ENCODE data around the gene PLXNA3. TPM values are rescaled to one million over a fixed set of nuclear protein-coding genes. Genes with fewer than 3 reads are reported as not detected.

PLXNA3 gene
- total RNA-seq, 4 donors from 2014 or later: 38.0 to 54.6 (median 48.4) TPM

DNA sequence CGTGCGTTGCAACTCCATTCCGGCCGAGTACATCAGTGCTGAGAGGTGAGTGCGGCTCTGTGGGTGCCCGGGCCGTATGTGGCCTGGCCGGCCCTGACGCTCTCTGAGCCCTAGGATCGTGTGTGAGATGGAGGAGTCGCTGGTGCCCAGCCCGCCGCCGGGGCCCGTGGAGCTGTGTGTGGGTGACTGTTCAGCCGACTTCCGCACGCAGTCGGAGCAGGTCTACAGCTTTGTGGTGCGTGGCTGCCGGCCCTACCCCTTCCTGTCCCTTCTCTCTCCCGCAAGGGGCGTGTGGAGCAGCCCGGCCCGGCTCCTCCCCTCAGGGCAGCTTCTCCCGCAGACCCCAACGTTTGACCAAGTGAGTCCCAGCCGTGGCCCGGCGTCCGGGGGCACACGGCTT, 8.0 kb downstream of the PLXNA3 start:
- TF ChIP-seq, protein P1, sequence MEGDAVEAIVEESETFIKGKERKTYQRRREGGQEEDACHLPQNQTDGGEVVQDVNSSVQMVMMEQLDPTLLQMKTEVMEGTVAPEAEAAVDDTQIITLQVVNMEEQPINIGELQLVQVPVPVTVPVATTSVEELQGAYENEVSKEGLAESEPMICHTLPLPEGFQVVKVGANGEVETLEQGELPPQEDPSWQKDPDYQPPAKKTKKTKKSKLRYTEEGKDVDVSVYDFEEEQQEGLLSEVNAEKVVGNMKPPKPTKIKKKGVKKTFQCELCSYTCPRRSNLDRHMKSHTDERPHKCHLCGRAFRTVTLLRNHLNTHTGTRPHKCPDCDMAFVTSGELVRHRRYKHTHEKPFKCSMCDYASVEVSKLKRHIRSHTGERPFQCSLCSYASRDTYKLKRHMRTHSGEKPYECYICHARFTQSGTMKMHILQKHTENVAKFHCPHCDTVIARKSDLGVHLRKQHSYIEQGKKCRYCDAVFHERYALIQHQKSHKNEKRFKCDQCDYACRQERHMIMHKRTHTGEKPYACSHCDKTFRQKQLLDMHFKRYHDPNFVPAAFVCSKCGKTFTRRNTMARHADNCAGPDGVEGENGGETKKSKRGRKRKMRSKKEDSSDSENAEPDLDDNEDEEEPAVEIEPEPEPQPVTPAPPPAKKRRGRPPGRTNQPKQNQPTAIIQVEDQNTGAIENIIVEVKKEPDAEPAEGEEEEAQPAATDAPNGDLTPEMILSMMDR (IDR thresholded peaks at IDR 0.05): no peak
- no peak for TF ChIP-seq POLR2A (IDR thresholded peaks at IDR 0.05)
- H3K36me3 ChIP-seq: peaks cover 0 to 19% (median 0%) of the 10 kb centered on the region in 3 donors
- H3K4me1 ChIP-seq: no peaks in the 10 kb centered on the region
- H3K9me3 ChIP-seq: no peaks in the 10 kb centered on the region
- no peaks in the 10 kb centered on the region for H3K27me3 ChIP-seq
- H3K27ac ChIP-seq: no peak overlapping the region
- no peak for DNase-seq
- H3K4me3 ChIP-seq: no peak overlapping the region

DNA sequence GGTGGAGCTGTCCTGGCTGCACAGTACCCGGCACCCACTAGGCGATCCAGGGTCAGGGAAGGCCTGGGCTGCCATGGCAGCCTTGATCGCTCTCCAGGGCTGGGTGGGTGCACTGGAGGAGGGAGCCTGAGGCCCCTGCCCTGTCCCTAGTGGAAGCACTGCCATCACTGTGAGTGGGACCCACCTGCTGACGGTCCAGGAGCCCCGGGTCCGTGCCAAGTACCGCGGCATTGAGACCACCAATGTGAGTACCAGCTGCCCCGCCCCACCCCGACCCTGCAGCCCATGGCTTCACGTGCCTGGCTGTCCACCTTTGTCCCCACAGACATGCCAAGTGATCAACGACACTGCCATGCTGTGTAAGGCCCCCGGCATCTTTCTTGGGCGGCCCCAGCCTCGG, 8.8 kb downstream of the PLXNA3 start:
- TF ChIP-seq POLR2A (IDR thresholded peaks at IDR 0.05): no peak
- TF ChIP-seq, protein P1 (IDR thresholded peaks at IDR 0.05): no peak
- Histone ChIP-seq H3K4me3 (no peak overlapping the region), H3K36me3 (peaks cover 0 to 19% (median 0%) of the 10 kb centered on the region in 3 donors), H3K27me3 (no peaks in the 10 kb centered on the region), H3K4me1 (no peaks in the 10 kb centered on the region), H3K27ac (no peak overlapping the region), H3K9me3 (no peaks in the 10 kb centered on the region)
- no peak for DNase-seq

DNA sequence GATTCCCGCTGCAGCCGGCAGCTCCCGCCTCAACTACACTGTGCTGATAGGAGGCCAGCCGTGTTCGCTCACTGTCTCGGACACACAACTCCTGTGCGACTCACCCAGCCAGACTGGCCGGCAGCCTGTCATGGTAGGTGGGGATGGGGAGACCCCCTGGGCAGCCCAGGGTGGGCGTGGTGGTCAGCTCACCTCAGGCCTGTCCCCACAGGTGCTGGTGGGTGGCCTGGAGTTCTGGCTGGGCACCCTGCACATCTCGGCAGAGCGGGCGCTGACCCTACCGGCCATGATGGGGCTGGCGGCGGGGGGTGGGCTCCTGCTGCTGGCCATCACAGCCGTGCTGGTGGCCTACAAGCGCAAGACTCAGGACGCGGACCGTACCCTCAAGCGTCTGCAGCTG, 9.5 kb downstream of the PLXNA3 start:
- no peaks in the 10 kb centered on the region for H3K4me1 ChIP-seq

DNA sequence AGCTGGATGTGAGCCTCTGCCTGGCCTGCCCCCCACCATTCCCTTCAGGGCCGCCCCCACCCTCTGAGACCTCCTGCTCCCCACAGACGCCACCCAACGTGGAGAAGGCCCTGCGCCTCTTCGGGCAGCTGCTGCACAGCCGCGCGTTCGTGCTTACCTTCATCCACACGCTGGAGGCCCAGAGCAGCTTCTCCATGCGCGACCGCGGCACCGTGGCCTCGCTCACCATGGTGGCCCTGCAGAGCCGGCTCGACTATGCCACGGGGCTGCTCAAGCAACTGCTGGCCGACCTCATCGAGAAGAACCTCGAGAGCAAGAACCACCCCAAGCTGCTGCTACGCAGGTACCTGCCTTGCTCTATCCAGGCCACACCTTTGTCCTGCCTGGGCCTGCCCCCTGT, 10.1 kb downstream of the PLXNA3 start:
- no peak for DNase-seq
- Histone ChIP-seq H3K4me3 (no peak overlapping the region), H3K9me3 (no peaks in the 10 kb centered on the region), H3K36me3 (peaks cover 0 to 19% (median 0%) of the 10 kb centered on the region in 3 donors), H3K27ac (no peak overlapping the region), H3K4me1 (no peaks in the 10 kb centered on the region), H3K27me3 (no peaks in the 10 kb centered on the region)
- TF ChIP-seq, protein P1 (IDR thresholded peaks at IDR 0.05): no peak
- no peak for TF ChIP-seq POLR2A (IDR thresholded peaks at IDR 0.05)

More for the DNA sequence above, 9.5 kb downstream of the PLXNA3 start:
- H3K27ac ChIP-seq: no peak overlapping the region
- H3K36me3 ChIP-seq: peaks cover 0 to 19% (median 0%) of the 10 kb centered on the region in 3 donors
- no peak for TF ChIP-seq POLR2A (IDR thresholded peaks at IDR 0.05)
- TF ChIP-seq, protein P1 (IDR thresholded peaks at IDR 0.05): no peak
- no peaks in the 10 kb centered on the region for H3K27me3 ChIP-seq
- no peaks in the 10 kb centered on the region for H3K9me3 ChIP-seq
- DNase-seq: no peak
- H3K4me3 ChIP-seq: no peak overlapping the region

DNA sequence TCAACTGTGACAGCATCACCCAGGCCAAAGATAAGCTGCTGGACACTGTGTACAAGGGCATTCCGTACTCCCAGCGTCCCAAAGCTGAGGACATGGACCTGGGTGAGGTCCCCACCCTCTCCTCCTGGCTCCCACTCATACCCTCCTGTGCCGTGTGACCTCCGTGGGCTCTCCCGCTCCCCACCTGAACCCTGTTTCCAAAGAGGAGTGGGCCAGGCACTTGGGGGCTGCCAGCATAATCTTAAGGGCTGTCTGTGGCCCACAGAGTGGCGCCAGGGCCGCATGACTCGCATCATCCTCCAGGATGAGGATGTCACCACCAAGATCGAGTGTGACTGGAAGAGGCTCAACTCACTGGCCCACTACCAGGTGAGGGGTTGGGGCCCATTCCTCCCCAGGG, 11.0 kb downstream of the PLXNA3 start:
- no peaks in the 10 kb centered on the region for H3K4me1 ChIP-seq
- no peak for DNase-seq
- TF ChIP-seq, protein P1 (IDR thresholded peaks at IDR 0.05): no peak
- TF ChIP-seq POLR2A (IDR thresholded peaks at IDR 0.05): no peak
- no peak overlapping the region for H3K27ac ChIP-seq
- H3K4me3 ChIP-seq: no peak overlapping the region
- peaks cover 0 to 19% (median 0%) of the 10 kb centered on the region in 3 donors for H3K36me3 ChIP-seq
- H3K9me3 ChIP-seq: no peaks in the 10 kb centered on the region
- no peaks in the 10 kb centered on the region for H3K27me3 ChIP-seq

DNA sequence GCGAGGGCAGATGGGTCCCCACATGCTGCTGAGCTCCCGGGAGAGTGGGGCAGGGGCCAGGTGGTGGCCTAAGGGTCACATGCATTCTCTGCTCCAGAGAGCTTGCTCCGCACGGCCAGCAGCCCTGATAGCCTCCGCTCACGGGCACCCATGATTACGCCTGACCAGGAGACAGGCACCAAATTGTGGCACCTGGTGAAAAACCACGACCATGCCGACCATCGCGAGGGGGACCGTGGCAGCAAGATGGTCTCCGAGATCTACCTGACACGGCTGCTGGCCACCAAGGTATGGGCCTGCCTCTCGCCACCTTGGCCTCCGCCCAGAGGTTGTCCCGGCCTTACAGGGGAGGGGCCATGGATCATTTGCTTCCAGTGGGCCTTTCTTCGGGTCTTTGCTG, 11.8 kb downstream of the PLXNA3 start:
- Histone ChIP-seq H3K9me3 (no peaks in the 10 kb centered on the region), H3K4me1 (no peaks in the 10 kb centered on the region), H3K36me3 (peaks cover 0 to 19% (median 0%) of the 10 kb centered on the region in 3 donors), H3K27ac (no peak overlapping the region), H3K4me3 (no peak overlapping the region), H3K27me3 (no peaks in the 10 kb centered on the region)
- no peak for TF ChIP-seq POLR2A (IDR thresholded peaks at IDR 0.05)
- TF ChIP-seq, protein P1 (IDR thresholded peaks at IDR 0.05): no peak
- DNase-seq: no peak

Data from Peyer's patch (tissue), 4 donors.